Stimulated activated CD4-positive, alpha-beta T cell treated with anti-CD3 and anti-CD28 coated beads, Interleukin-15, amount 100 ng/mL, for 1 hour (primary cell): ENCODE data around the gene KCNJ5.

Source experiments
- DNase-seq, 2 donors: peaks; one replicate each; pipeline ENCODE4 v3.0.0-alpha.2; 2020; ENCODE audit warnings: low read depth in 1 of 2, low spot score in 1 of 2

The KCNJ5 gene

GRCh38 chr11:128949791-128950454 is 58.8 kb downstream of the KCNJ5 start:
- DNase-seq = no peak

- no peak for DNase-seq
Measured at GRCh38 chr11:128953151-128953550, 62.0 kb downstream of the KCNJ5 start.

DNA sequence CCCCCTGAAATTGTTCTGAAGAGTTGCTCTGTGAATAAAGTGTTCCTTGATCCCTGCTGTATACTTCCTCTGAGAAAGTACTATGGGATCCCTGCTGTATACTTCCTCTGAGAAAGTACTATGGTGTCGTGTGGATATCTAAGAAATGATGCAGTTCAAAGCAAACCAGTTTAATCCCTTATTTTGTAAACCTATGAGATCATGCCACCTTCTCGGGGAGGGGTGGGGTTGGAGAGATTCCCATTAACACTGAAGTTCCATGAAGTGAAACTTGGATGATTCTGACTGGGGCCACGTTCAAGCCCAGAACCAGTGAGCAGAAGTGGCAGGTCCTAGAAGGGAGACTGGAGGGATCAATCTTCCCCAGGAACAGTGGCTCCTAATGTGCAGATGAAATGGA is 64.5 kb downstream of the KCNJ5 start:
- no peak for DNase-seq

GRCh38 chr11:128956401-128957201 is 65.4 kb downstream of the KCNJ5 start:
- no peak for DNase-seq

DNA sequence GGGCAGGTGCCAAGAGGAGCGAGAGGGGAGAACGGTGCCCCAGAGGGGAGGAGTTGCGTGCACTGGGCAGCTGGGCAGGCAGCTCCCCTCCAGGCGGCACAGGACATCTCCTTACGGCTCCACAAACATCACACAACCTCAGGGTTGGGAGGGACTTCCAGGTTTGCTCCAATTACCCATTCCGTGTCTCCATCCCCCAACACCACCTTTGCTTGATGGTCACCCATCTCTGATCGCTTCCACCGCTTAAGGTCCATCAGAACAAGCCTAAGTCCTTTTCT is 66.0 kb downstream of the KCNJ5 start:
- DNase-seq = no peak

GRCh38 chr11:128961645-128962044 is 70.5 kb downstream of the KCNJ5 start:
- no peak for DNase-seq

DNA sequence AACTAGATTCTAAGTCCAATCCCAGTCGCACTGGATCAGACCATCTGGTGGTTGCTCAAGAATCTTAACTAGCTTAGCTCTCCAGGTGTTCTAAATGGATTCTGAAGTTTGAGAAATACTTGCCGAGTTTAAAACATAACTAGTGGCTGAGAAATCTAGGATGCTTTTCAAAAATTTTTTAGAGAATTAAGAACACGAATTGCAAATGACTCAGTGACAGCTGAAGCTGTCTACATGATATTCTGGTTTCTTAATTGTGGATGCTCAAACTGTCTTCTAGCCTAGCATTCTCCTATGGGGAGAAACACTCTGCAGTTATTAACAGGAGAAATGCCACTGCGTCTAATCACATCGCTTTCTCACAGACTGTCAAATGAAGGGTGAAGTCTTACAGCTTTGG is 71.7 kb downstream of the KCNJ5 start:
- DNase-seq = no peak

DNA sequence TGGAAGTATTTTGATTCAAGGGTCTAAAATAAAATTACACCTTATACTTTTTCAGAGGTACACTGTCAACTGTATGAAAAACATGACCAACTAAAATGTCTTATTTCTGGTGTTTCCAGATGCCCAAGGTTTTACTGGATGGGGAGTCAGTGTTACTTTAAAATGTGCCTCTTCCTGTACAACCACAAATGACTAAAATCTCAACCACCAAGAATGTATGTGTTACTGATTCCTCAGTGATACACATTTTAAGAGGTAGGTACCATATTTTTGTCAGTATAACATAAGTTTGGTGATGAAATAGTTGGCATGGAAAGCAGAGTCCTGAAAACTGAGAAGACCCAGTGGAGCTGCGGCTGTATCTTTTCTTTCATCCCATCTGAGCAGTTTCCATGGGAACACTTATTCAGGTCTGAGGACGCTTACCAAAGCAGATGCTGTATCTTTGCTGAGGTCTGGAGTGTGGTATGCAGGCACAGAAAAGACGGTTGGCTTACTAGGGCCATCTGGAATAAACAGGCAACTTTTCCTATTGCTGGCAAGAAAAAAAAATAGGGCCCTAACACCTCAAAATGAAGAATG is 72.7 kb downstream of the KCNJ5 start:
- no peak for DNase-seq

DNA sequence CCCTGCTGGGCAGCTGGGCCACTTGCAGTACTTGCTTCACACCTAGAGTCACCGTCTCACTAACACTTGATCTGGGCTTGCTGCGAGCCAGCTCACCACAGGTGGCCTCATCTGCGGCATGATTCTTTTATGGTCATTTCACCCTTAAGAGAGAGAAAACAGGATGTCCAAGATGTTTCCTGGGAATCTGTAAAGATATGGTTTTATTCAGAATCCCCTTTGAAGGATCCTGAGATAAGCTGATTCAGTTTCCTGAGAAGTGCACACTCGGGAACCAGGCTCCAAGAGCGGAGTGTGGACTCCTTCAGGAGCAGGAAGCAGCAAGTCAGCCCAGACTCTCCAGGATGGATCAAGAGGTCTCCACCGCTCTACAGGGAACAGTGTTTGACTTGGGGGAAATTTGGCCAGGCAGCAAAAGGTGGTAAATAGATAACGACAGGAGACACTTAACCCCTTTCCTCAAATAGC is 73.3 kb downstream of the KCNJ5 start:
- DNase-seq = no peak

GRCh38 chr11:128965485-128965884 is 74.3 kb downstream of the KCNJ5 start:
- DNase-seq = no peak

DNA sequence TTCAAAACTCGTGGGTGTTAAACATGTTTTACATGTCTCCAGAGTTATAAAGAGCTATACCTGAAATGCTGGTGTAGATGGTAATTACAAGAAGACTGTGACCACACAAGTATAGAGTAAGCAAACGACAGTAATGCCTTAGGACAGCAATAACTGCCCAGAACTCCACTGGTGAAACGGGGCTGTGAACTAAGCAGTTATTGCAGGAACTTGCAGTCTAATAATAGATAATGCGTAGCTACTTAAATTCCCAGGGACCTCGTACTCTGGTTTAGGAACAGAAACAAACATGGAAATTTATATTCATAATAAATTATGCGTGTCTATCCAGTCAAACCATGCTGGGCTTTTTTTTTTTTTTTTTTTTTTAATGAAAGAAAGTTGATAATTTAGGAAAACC is 76.4 kb downstream of the KCNJ5 start:
- no peak for DNase-seq

DNA sequence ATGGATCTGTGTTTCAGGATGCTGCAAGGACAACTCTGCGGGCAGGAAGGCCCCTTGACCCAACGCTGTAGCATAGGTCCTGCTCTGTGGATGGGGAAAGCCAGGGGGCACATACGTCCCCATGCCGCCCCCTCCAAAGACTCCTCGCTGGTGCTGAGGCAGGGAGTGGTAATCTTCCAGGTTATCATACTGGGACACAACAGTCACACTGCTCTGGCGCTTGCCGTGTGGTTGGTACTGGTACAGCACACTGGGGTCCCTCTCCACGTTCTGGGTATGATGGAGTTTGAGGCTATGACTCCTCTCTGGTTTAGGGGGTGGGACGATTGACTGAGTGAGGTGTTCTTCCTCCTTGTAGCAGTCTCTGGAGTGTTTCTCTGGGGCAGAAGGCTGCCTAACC is 77.8 kb downstream of the KCNJ5 start:
- no peak for DNase-seq
